Thyroid gland (tissue), 4 donors: ENCODE results near the gene RETREG1. TPM values are rescaled to one million over a fixed set of nuclear protein-coding genes. Genes with fewer than 3 reads are reported as not detected.

Source experiments
- DNase-seq, 2 donors: peaks; one replicate each; pipeline ENCODE4 v3.0.0-alpha.2; 2019
- H3K27ac ChIP-seq, 3 donors: fragments of 200-600 bp; sonication (generic); 1 replicate in 2 of 3; 2 replicates in 1 of 3; pipeline ENCODE4 v1.5.1; 2016 to 2019; ENCODE audit warnings: mild to moderate bottlenecking in 1 of 3, moderate library complexity in 1 of 3
- H3K27me3 ChIP-seq: fragments of 200-600 bp; sonication (generic); one replicate; pipeline ENCODE4 v1.5.1; 2019
- H3K36me3 ChIP-seq, 2 donors: fragments of 200-600 bp; sonication (generic); one replicate each; pipeline ENCODE4 v1.5.1; 2016 to 2019
- H3K4me1 ChIP-seq, 2 donors: fragments of 200-600 bp; sonication (generic); one replicate each; pipeline ENCODE4 v1.5.1; 2017 to 2019
- H3K4me3 ChIP-seq, 3 donors: fragments of 200-600 bp; sonication (generic); replicated peaks in 1 of 3; 1 replicate in 2 of 3; 2 replicates in 1 of 3; pipeline ENCODE4 v1.5.1; 2016; ENCODE audit warnings: mild to moderate bottlenecking in 1 of 3
- H3K9me3 ChIP-seq: fragments of 200-600 bp; sonication (generic); one replicate; pipeline ENCODE4 v1.5.1; 2017
- CTCF ChIP-seq, 6 experiments: fragments of 200-600 bp in 3 of 6; fragments of 450-650 bp in 3 of 6; sonication (generic) in 3 of 6; IDR thresholded peaks; one replicate each; pipeline ENCODE4 v1.5.1; 2016 to 2019; ENCODE audit warnings: antibody characterized with exemption in 6 of 6, mild to moderate bottlenecking in 2 of 6, inconsistent platforms in 1 of 6, moderate library complexity in 1 of 6
- POLR2A ChIP-seq, 2 donors: fragments of 450-650 bp; IDR thresholded peaks; one replicate each; pipeline ENCODE4 v1.6.1; 2017; ENCODE audit warnings: antibody characterized with exemption in 2 of 2, mild to moderate bottlenecking in 2 of 2, moderate library complexity in 1 of 2
- WGBS, 2 donors: methylation state at CpG; one replicate each; pipeline ENCODE4 v1.1.5; 2017; 5-methylcytosine and 5-hydroxymethylcytosine counted together
- intact Hi-C: fragments of 100-400 bp; cut with DNase I; formaldehyde crosslinking; loops from one replicate; pipeline ENCODE4 v1.15.1; 2023
- total RNA-seq, 4 donors: library from RNA; depleted of rRNA; stranded (reverse); fragments of >200 nt; gene quantifications; one replicate each; pipeline ENCODE4 v1.2.3, GENCODE V29; 2016

Gene RETREG1
- total RNA-seq, 4 donors from 2014 or later = 14.8 to 22.1 (median 17.9) TPM

- Histone ChIP-seq H3K36me3 (no peaks in the 10 kb centered on the region), H3K4me1 (no peaks in the 10 kb centered on the region), H3K4me3 (no peak overlapping the region), H3K9me3 (no peaks in the 10 kb centered on the region), H3K27me3 (no peaks in the 10 kb centered on the region), H3K27ac (no peak overlapping the region)
- no peak for DNase-seq
- 84 to 92% methylated on average over 2 of the region's 2 CpGs for WGBS, 2 donors
- TF ChIP-seq CTCF (IDR thresholded peaks at IDR 0.05) (no peak), POLR2A (IDR thresholded peaks at IDR 0.05) (no peak)
- intact Hi-C loops = no loop called here
Measured at GRCh38 chr5:16518606-16519005, 98.2 kb downstream of the RETREG1 start.

DNA sequence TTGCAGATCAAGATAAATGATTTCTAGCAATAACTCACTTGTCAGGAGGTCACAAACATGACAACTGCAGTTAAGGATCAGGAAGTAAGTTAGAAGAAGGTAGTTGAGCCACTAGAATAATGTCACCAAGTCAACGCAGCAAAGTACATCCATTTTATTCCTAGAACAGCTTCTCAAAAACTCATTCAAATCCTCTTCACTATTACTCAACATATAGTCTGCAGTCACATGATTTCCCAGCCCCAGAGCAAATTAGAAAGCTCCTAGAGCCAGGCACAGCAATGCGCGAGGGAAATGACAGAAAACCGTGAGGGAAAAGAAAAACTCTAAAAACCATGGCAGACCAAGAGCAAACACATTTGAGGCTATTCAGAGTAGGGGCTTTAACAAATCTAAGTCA lies 101.3 kb downstream of the RETREG1 start:
- Histone ChIP-seq H3K27ac (no peak overlapping the region), H3K36me3 (no peaks in the 10 kb centered on the region), H3K4me1 (no peaks in the 10 kb centered on the region), H3K4me3 (no peak overlapping the region), H3K27me3 (no peaks in the 10 kb centered on the region), H3K9me3 (no peaks in the 10 kb centered on the region)
- TF ChIP-seq CTCF (IDR thresholded peaks at IDR 0.05) (no peak), POLR2A (IDR thresholded peaks at IDR 0.05) (no peak)
- WGBS, 2 donors = 75 to 82% methylated on average over 4 of the region's 4 CpGs
- DNase-seq = no peak
- intact Hi-C loops = no loop called here

DNA sequence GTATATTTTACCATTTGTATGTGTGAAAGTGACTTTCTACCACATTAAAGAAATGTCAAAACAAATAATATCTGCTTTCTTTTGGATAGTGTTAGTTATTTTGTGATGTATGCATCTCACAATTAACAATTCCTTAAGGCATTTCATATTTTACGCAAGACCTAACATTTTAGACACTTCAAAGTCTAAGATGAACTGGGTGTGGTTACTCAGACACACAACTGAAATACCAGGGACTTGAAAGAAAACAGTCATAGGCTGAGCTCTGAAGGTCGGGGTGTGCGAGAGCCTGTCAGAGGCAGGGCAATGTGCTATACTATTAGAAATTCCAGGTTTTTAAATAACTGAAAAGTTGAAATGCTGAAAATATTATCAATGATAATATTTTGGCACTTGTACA lies 106.7 kb downstream of the RETREG1 start:
- no peak overlapping the region for H3K4me3 ChIP-seq
- 91 to 97% methylated on average over 3 of the region's 3 CpGs for WGBS, 2 donors
- peak overlapping the region in 1 of 3 donors; percentile 90 for H3K27ac ChIP-seq
- no peaks in the 10 kb centered on the region for H3K27me3 ChIP-seq
- no peak for DNase-seq
- no peaks in the 10 kb centered on the region for H3K9me3 ChIP-seq
- no peak for TF ChIP-seq CTCF (IDR thresholded peaks at IDR 0.05)
- TF ChIP-seq POLR2A (IDR thresholded peaks at IDR 0.05) = no peak
- intact Hi-C loops = no loop called here
- H3K36me3 ChIP-seq = no peaks in the 10 kb centered on the region
- H3K4me1 ChIP-seq = peaks cover 11 to 19% of the 10 kb centered on the region in 2 donors

DNA sequence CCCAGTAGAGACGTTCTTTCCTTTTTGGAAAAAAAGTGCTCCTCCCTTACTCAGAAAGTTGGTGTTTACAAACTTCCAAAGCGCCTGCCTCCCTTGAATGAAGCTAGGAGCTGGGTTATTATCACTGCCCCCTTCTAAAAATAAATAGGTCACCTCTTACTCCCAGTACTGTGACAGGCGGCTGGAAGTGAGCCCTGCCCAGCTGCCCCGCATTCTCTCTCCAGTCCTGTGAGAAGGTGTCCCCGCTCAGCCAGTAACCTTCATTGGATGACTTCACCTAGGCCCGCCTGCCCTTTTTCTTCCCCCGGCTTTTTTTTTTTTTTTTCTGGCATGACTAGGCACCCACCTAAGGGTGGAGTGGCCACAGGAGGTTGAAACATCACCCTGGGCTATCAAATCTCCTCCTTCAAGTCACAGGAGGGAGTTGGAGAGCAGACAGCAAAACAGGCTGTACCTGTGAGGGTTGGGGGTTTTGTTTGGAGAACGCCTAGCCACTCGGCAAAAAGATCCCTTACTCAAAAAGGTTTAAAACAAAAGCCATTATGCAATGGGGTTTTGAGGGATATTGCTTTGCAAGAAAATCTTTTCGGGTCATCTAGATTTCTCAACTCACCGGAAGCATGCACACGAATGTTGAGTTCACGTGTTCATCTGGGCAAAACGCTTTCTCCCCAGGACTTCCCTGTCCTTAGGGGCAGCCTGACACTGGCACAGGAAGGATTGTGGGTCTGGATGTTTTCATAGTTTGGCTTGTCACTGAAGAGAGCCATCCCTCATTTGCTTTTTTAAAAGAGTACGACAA lies 107.9 kb downstream of the RETREG1 start:
- intact Hi-C loops = no loop called here
- Histone ChIP-seq H3K4me1 (peaks cover 11 to 19% of the 10 kb centered on the region in 2 donors), H3K36me3 (no peaks in the 10 kb centered on the region), H3K4me3 (no peak overlapping the region), H3K27me3 (no peaks in the 10 kb centered on the region), H3K9me3 (no peaks in the 10 kb centered on the region), H3K27ac (peak overlapping the region; percentile 79 to 94 (median 90))
- peak; percentile 91 to 92 for DNase-seq
- TF ChIP-seq POLR2A (IDR thresholded peaks at IDR 0.05) = peak in 1 of 2 donors; percentile 59
- TF ChIP-seq CTCF (IDR thresholded peaks at IDR 0.05) = no peak
- 17 to 31% methylated on average over 15 of the region's 15 CpGs for WGBS, 2 donors

- Histone ChIP-seq H3K36me3 (no peaks in the 10 kb centered on the region), H3K27ac (peak overlapping the region; percentile 79 to 94 (median 90)), H3K27me3 (no peaks in the 10 kb centered on the region), H3K4me3 (no peak overlapping the region), H3K4me1 (peaks cover 11 to 19% of the 10 kb centered on the region in 2 donors), H3K9me3 (no peaks in the 10 kb centered on the region)
- TF ChIP-seq POLR2A (IDR thresholded peaks at IDR 0.05) (no peak), CTCF (IDR thresholded peaks at IDR 0.05) (no peak)
- DNase-seq = no peak
- intact Hi-C loops = no loop called here
Measured at GRCh38 chr5:16507716-16508115, 109.1 kb downstream of the RETREG1 start.
